Measurements from ENCODE around the gene CCDC85C. TPM values are rescaled to one million over a fixed set of nuclear protein-coding genes. Genes with fewer than 3 reads are reported as not detected.

Gene CCDC85C
- total and polyA plus RNA-seq, 2 of the 8 experiments (the other 6 are each of a cell fraction or from before 2014, with no cell fraction given) = 16.8 to 35.8 TPM

DNA sequence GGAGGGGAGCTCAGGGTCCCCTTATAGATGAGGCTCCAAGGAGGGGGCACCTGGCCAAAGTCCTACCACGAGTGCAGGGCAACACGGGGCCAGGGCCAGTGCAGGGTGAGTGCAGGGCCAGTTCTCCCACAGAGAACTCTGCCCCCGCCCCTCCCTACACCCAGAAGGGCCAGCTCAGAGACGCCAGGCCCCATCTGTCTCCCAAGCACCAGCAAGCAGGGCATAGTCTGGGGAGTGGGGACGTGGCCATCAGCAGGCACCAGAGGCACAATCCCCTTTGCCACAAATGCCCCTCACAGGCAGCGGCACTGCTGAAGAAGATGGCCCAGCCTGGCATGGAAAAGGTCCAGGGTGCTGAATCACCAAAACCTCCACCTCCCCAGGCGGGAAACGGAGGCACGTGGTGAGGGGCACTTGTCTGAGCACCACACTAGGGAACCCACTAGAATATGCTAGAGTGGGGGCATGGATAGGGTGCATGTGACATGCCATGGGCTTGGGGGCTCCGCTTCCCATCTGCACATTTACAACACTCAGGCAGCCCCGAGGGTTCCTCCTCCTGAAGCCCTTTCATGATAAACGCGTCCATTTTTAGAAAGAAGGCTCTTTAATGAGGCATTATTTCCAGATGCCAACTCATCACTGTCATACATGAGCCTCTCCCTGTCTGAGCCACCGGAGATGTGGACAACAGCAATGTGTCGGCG is 17.8 kb downstream of the CCDC85C start:
- Histone ChIP-seq H2BK5ac (ENCODE audit: low read depth, low read length) (no peak overlapping the region), H3K4me2 (ENCODE audit: insufficient read depth in 1 of 2, low read depth in 2 of 2, low read length in 2 of 2) (no peak overlapping the region), H4K20me1 (replicated peaks in 1 of 2; ENCODE audit: control insufficient read depth in 1 of 2, insufficient read depth in 2 of 2, low read length in 2 of 2) (peaks cover 3 to 18% of the 10 kb centered on the region in 2 experiments), H3K79me1 (ENCODE audit: low read depth, low read length) (peaks cover 16% of the 10 kb centered on the region), H3K14ac (ENCODE audit: insufficient read length) (no peak overlapping the region), H2AK5ac (ENCODE audit: low read depth, low read length) (no peak overlapping the region), H3K56ac (replicated peaks; ENCODE audit: insufficient read length, low read depth, low read length) (no peak overlapping the region), H3K27me3 (replicated peaks in 1 of 4; ENCODE audit: control insufficient read depth in 3 of 4, extremely low read depth in 1 of 4, insufficient read depth in 3 of 4, low read length in 3 of 4) (no peaks in the 10 kb centered on the region), H3K4me1 (replicated peaks in 1 of 4; ENCODE audit: control insufficient read depth in 3 of 4, insufficient read depth in 4 of 4, low read length in 3 of 4) (peaks cover 0 to 12% (median 8%) of the 10 kb centered on the region in 4 experiments; a peak in 5 of 7 replicates), H3K23ac (ENCODE audit: insufficient read length) (no peak overlapping the region), H4K5ac (ENCODE audit: insufficient read length, low read depth, low read length) (no peak overlapping the region), H2BK20ac (ENCODE audit: low read length) (no peak overlapping the region), H2AFZ (ENCODE audit: low read length) (no peak overlapping the region), H2BK12ac (ENCODE audit: low read depth, low read length) (no peak overlapping the region), H3K4ac (replicated peaks; ENCODE audit: insufficient read length, low read depth, low read length) (no peak overlapping the region), H4K8ac (ENCODE audit: extremely low read depth, insufficient read depth, low read length) (no peak overlapping the region; the same call in 1 of the 2 replicates), H4K91ac (replicated peaks; ENCODE audit: insufficient read length, low read length) (no peak overlapping the region), H2BK120ac (replicated peaks; ENCODE audit: low read depth, low read length) (no peak overlapping the region), H3K27ac (ENCODE audit: low read depth, low read length) (no peak overlapping the region), H3K9me3 (ENCODE audit: insufficient read depth in 2 of 2, low read depth in 1 of 2, low read length in 1 of 2) (no peaks in the 10 kb centered on the region), H3K9ac (replicated peaks in 1 of 4; ENCODE audit: extremely low read depth in 1 of 4, low read depth in 3 of 4, low read length in 3 of 4) (no peak overlapping the region), H3K36me3 (ENCODE audit: control insufficient read depth in 2 of 4, insufficient read depth in 4 of 4, low read length in 3 of 4) (no peaks in the 10 kb centered on the region), H3K18ac (ENCODE audit: extremely low read depth, low read length) (no peak overlapping the region), H2BK15ac (ENCODE audit: low read length) (no peak overlapping the region), H3K79me2 (ENCODE audit: control insufficient read depth in 1 of 2, insufficient read depth in 2 of 2, low read length in 2 of 2) (peaks cover 0 to 60% of the 10 kb centered on the region in 2 experiments; a peak in 2 of 4 replicates), H3K23me2 (ENCODE audit: low read depth, low read length) (no peaks in the 10 kb centered on the region; the same call in 1 of the 2 replicates), H3K4me3 (ENCODE audit: extremely low read depth in 1 of 4, insufficient read depth in 2 of 4, low read depth in 3 of 4, low read length in 4 of 4) (no peak overlapping the region)
- DNase-seq (ENCODE audit: low read depth in 1 of 2, low spot score in 2 of 2) (no peak), FAIRE-seq (no peak)
- 95% methylated on average over 15 of the region's 16 CpGs; no CpG with 5 or more reads in 1 of the 2 experiments for WGBS, 2 experiments (ENCODE audit: extremely low coverage in 1 of 2, insufficient coverage in 1 of 2, insufficient read length in 1 of 2, insufficient replicate concordance in 2 of 2, low coverage in 1 of 2, low lambda C conversion rate in 2 of 2, missing lambda C conversion rate in 1 of 2)
- TF ChIP-seq TAF7 (optimal IDR thresholded peaks at IDR 0.05; ENCODE audit: borderline replicate concordance, low read depth, low read length) (no peak), ASH2L (IDR thresholded peaks at IDR 0.05; ENCODE audit: low read length) (no peak), TEAD4 (IDR thresholded peaks at IDR 0.05; ENCODE audit: low read depth, low read length) (no peak), POU5F1 (IDR thresholded peaks at IDR 0.05; ENCODE audit: low read depth, low read length) (no peak), MAFK (IDR thresholded peaks at IDR 0.05; ENCODE audit: low read depth, low read length) (no peak), TCF12 (IDR thresholded peaks at IDR 0.05; ENCODE audit: low read depth, low read length) (no peak), TAF1 (IDR thresholded peaks at IDR 0.05; ENCODE audit: low read depth, low read length) (no peak), CHD2 (IDR thresholded peaks at IDR 0.05; ENCODE audit: low read length) (no peak), KDM4A (IDR thresholded peaks at IDR 0.05; ENCODE audit: low read depth, low read length, severe bottlenecking) (no peak), RBBP5 (IDR thresholded peaks at IDR 0.05; ENCODE audit: borderline replicate concordance, low read depth, low read length) (no peak)
- TF ChIP-seq, protein P1, sequence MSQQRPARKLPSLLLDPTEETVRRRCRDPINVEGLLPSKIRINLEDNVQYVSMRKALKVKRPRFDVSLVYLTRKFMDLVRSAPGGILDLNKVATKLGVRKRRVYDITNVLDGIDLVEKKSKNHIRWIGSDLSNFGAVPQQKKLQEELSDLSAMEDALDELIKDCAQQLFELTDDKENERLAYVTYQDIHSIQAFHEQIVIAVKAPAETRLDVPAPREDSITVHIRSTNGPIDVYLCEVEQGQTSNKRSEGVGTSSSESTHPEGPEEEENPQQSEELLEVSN (IDR thresholded peaks at IDR 0.05) = no peak
- TF ChIP-seq, protein P2, sequence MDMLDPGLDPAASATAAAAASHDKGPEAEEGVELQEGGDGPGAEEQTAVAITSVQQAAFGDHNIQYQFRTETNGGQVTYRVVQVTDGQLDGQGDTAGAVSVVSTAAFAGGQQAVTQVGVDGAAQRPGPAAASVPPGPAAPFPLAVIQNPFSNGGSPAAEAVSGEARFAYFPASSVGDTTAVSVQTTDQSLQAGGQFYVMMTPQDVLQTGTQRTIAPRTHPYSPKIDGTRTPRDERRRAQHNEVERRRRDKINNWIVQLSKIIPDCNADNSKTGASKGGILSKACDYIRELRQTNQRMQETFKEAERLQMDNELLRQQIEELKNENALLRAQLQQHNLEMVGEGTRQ (IDR thresholded peaks at IDR 0.05; ENCODE audit: low read length) = no peak
- ChIA-PET CTCF (ENCODE audit: partially characterized antibody) (interaction anchor here (1.4 to 1.5 kb wide), 3 partner anchors 12 to 72 kb away, joined by 3 to 4 read pairs (median 3); no protein-coding TSS in a partner anchor), POLR2A (ENCODE audit: partially characterized antibody) (no interaction called here)

All from H1 (cell line).